ENCODE data around the gene SLC6A13. TPM values are rescaled to one million over a fixed set of nuclear protein-coding genes. Genes with fewer than 3 reads are reported as not detected.

Gene SLC6A13
- total RNA-seq, 2 experiments from 2014 or later, result 0.09 TPM; not detected in 1

DNA sequence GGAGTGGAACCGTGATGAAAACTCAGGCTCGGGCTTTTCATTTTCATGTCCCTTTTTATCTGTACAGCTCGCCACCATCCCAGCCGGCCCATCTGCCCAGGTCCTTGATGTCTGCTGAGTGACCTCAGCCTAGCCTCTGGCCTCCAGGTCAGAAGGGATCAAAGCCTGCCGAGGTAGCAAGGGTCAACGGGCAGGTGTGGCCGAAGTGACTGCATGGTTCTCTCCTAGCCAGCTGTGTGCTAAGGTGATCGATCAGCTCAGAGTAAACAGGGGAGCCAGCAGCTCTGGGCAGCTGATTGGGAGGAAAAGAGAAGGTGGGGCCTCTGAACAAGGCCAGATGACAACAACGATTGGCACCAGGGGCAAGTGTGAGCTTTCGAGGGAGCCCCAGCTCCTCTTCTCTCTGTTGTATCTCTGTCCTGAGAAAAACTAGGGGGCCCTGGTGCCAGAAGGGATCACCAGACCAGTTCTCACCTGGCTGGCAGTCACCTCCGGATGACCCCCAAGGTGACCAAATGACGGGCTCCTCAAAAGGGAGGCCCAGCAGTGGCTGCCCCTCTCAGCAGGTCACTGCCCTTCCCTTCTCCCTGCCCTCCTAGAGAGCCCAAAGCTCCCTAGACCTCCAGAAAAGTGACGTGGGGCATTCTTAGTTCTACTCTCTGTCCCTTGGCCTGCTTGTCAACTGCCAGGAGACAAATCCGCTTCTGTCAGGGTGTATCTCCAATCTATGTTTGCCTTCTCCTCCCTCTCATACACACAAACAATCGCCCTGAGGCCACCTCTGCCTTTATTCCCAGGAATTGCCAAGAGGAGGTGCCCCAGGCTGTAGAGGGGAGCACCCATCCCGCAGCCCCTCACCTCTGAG is 52.1 kb downstream of the SLC6A13 start:
- intact Hi-C loops (cut with micrococcal nuclease; ENCODE audit: unreplicated experiment), result no loop called here
- Histone ChIP-seq H3K36me3 (ENCODE audit: insufficient read depth, low read length) (no peaks in the 10 kb centered on the region), H3K27ac (ENCODE audit: low read depth, low read length, poor library complexity, severe bottlenecking) (no peak overlapping the region), H2AFZ (ENCODE audit: low read length) (no peak overlapping the region), H3K79me2 (ENCODE audit: insufficient read depth, low read depth, low read length) (no peaks in the 10 kb centered on the region), H3K4me1 (ENCODE audit: insufficient read depth, low read length, poor library complexity, severe bottlenecking) (no peaks in the 10 kb centered on the region), H3K4me2 (ENCODE audit: low read length) (no peak overlapping the region), H4K20me1 (ENCODE audit: insufficient read depth, low read length) (no peaks in the 10 kb centered on the region), H3K9me2 (ENCODE audit: insufficient read depth, low read length) (no peaks in the 10 kb centered on the region), H3K4me3 (ENCODE audit: low read depth, low read length, poor library complexity, severe bottlenecking) (no peak overlapping the region), H3K9me3 (ENCODE audit: low read length) (no peaks in the 10 kb centered on the region)
- no peak for DNase-seq (ENCODE audit: low spot score)
- no TSS peak for BruUV-seq (replicated peaks)
- ChIA-PET CTCF (ENCODE audit: unreplicated experiment) (no interaction called here), POLR2A (no interaction called here)
- no peak for TF ChIP-seq CTCF (conservative IDR thresholded peaks at IDR 0.05; ENCODE audit: low read length)

DNA sequence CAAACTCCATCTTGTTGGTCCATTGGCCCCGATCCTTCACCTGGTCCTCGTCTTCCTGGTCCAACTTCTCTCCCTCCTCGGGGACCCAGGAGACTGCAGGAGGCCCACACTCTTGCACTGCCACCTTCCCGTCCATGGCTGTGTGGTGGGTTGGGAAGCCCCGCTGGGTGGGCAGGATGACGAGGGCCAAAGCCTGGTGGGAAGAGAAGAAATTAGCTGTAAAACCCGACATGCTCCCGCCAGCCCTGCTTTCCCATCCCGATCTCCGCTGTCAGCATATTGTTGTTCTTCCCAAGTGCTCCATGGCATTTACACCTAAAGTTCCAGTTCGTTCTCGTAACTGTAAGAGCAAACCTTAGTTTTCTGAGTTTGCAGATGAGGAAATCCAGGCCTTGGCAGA is 52.8 kb downstream of the SLC6A13 start:
- DNase-seq (ENCODE audit: low spot score), result no peak
- ChIA-PET POLR2A (no interaction called here), CTCF (ENCODE audit: unreplicated experiment) (no interaction called here)
- intact Hi-C loops (cut with micrococcal nuclease; ENCODE audit: unreplicated experiment), result no loop called here
- no peaks in the 10 kb centered on the region for H3K36me3 ChIP-seq (ENCODE audit: insufficient read depth, low read length)
- TF ChIP-seq EZH2phosphoT487 (IDR thresholded peaks at IDR 0.05; ENCODE audit: borderline replicate concordance, low read depth, low read length) (no peak), CTCF (conservative IDR thresholded peaks at IDR 0.05; ENCODE audit: low read length) (no peak)
- no peaks in the 10 kb centered on the region for H3K4me1 ChIP-seq (ENCODE audit: insufficient read depth, low read length, poor library complexity, severe bottlenecking)
- no peaks in the 10 kb centered on the region for H3K9me3 ChIP-seq (ENCODE audit: low read length)
- no peak overlapping the region for H3K4me3 ChIP-seq (ENCODE audit: low read depth, low read length, poor library complexity, severe bottlenecking)
- no peak overlapping the region for H2AFZ ChIP-seq (ENCODE audit: low read length)
- no peaks in the 10 kb centered on the region for H3K9me2 ChIP-seq (ENCODE audit: insufficient read depth, low read length)
- H3K4me2 ChIP-seq (ENCODE audit: low read length), result no peak overlapping the region
- no peaks in the 10 kb centered on the region for H4K20me1 ChIP-seq (ENCODE audit: insufficient read depth, low read length)
- no peaks in the 10 kb centered on the region for H3K79me2 ChIP-seq (ENCODE audit: insufficient read depth, low read depth, low read length)
- no peak overlapping the region for H3K27ac ChIP-seq (ENCODE audit: low read depth, low read length, poor library complexity, severe bottlenecking)
- no TSS peak for BruUV-seq (replicated peaks)

GRCh38 chr12:209246-209645 is 53.4 kb downstream of the SLC6A13 start:
- ChIA-PET CTCF (ENCODE audit: unreplicated experiment) (no interaction called here), POLR2A (no interaction called here)
- Histone ChIP-seq H3K9me2 (ENCODE audit: insufficient read depth, low read length) (no peaks in the 10 kb centered on the region), H3K9me3 (ENCODE audit: low read length) (no peaks in the 10 kb centered on the region), H3K4me3 (ENCODE audit: low read depth, low read length, poor library complexity, severe bottlenecking) (no peak overlapping the region), H4K20me1 (ENCODE audit: insufficient read depth, low read length) (no peaks in the 10 kb centered on the region), H2AFZ (ENCODE audit: low read length) (no peak overlapping the region), H3K79me2 (ENCODE audit: insufficient read depth, low read depth, low read length) (no peaks in the 10 kb centered on the region), H3K4me2 (ENCODE audit: low read length) (no peak overlapping the region), H3K4me1 (ENCODE audit: insufficient read depth, low read length, poor library complexity, severe bottlenecking) (no peaks in the 10 kb centered on the region), H3K27ac (ENCODE audit: low read depth, low read length, poor library complexity, severe bottlenecking) (no peak overlapping the region), H3K36me3 (ENCODE audit: insufficient read depth, low read length) (no peaks in the 10 kb centered on the region)
- no peak for DNase-seq (ENCODE audit: low spot score)
- BruUV-seq (replicated peaks), result no TSS peak
- intact Hi-C loops (cut with micrococcal nuclease; ENCODE audit: unreplicated experiment), result no loop called here
- TF ChIP-seq CTCF (conservative IDR thresholded peaks at IDR 0.05; ENCODE audit: low read length), result no peak
- TF ChIP-seq EZH2phosphoT487 (IDR thresholded peaks at IDR 0.05; ENCODE audit: borderline replicate concordance, low read depth, low read length), result no peak

All from OCI-LY7 (cell line).